Stimulated activated naive CD4-positive, alpha-beta T cell (primary cell): ENCODE results near the gene ZACN.

Experiments
- DNase-seq, 6 experiments: peaks; one replicate each; lab custom pipeline; 2025; lab: John Stamatoyannopoulos, UW

ZACN gene

DNA sequence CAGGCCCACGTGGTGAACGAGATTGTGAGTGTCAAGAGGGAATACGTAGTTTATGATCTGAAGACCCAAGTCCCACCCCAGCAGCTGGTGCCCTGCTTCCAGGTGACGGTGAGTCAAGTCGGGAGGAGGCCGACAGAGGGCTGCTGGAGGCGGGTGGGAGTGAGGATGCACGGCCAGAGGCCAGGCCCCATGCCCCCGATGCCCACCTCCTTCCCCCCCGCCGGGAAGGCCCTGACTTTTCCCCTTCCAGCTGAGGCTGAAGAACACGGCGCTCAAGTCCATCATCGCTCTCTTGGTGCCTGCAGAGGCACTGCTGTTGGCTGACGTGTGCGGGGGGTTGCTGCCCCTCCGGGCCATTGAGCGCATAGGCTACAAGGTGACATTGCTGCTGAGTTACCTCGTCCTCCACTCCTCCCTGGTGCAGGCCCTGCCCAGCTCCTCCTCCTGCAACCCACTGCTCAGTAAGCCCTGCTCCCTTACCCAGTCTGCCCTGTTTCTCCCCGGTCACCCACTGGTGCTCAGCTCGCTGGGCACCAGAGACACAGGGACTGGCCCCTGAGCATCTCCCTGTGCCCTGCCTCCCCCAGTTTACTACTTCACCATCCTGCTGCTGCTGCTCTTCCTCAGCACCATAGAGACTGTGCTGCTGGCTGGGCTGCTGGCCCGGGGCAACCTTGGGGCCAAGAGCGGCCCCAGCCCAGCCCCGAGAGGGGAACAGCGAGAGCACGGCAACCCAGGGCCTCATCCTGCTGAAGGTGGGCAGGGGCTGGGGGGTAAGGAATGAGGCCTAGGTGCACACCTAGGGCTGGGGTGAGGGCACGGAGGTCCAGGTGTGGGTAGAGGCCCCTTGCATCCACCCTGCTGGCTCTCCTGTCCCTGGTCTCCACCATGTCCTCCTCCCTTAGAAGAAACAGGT is 2.6 kb downstream of the ZACN start:
- no peak for DNase-seq

DNA sequence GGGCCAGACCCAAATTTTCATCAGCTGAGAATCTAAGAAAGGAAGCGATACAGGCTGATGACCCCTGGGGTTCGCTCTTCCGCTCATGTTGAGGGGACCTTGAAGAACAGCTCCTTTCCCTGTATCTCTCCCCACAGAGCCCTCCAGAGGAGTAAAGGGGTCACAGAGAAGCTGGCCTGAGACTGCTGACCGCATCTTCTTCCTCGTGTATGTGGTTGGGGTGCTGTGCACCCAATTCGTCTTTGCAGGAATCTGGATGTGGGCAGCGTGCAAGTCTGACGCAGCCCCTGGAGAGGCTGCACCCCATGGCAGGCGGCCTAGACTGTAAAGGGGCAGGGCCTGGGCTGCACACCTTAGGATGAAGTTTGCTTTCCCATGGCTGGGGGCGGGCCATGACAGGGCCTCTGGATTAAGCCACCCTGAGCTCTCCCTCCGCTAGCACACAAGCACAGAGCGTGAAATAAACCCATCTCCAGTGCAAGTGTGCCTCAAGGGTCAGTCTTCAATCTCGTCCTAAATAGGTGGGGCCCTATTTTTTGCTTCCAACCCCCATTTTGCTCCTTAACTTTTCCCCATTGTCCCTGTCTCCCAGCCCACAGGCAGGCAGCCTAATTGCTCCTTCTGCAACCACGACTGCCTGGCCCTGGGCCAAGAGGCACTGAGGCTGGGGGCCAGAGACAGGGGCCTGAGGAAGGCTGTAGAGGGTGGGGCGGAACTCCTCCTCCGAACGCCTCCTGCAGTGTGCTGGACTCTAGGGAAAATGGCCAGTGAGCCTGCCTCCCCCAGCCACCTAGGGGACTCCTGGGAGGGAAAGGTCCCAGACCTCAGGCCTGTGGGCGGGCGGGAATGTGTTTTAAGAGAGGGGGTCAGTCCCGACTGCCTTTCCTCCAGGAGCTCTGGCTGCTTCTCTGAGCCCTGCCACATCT is 3.6 kb downstream of the ZACN start:
- DNase-seq: no peak

DNA sequence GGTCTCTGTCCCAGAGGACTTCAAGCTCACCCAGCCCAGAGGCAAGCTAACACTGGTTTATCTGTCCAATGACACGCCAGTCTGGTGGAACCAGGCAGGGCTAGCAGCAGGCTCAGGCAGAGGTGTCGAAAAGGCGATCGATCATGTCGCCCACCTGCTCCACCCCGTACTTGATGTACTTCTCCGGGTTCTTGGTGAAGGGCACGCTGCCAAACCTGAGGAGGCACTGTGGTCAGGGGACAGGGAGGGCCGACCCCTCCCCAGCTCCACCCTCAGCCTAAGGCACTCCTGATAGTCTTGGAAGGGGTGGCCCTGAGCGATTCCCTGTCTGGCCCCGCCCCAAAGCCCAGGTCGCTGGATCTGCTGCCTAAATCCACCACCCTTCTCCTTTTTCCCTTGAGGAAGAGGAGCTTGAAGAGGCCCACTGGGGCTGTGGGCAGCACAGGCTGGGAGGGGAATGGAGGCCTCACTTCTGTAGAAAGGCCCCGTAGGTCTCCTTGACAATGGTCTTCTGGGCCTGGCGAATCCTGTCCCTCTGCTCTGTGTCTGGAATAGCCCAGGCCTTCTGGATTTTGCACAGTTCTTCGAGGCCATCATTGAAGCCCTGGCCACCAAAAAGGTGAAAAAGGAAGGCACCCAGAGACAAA is 4.7 kb downstream of the ZACN start:
- DNase-seq: no peak

DNA sequence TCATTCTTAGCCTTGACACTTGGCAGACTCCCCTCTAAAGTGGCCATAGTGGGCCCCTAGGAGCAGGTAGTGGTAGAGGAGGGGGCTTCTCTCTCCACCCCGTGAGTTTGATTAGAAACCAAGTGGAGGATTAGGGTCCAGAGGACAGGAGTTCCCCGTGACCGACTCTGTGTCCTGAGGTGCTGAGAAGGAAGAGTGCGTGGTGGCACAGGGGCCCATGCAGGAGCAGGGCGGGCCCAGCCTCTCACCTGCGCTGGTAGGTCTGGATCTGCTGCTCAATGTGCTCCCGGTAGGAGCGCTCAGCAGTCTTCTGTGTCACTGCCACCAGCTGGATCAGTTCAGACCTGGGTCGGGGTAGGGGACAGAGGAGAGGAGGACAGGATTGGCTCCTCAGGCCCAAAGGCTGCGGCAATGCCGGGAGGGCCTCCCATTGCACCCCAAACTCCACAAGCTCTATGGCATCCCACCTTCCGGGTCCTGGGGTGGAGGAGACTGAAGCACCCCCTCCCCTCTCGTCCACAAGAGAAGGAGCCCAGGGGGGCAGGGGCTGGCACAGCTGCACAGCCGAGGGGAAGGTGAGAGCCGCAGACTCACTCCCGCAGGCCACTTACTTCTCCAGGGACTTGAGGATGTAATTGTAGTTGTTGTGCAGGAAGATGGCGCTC is 6.2 kb downstream of the ZACN start:
- no peak for DNase-seq

DNA sequence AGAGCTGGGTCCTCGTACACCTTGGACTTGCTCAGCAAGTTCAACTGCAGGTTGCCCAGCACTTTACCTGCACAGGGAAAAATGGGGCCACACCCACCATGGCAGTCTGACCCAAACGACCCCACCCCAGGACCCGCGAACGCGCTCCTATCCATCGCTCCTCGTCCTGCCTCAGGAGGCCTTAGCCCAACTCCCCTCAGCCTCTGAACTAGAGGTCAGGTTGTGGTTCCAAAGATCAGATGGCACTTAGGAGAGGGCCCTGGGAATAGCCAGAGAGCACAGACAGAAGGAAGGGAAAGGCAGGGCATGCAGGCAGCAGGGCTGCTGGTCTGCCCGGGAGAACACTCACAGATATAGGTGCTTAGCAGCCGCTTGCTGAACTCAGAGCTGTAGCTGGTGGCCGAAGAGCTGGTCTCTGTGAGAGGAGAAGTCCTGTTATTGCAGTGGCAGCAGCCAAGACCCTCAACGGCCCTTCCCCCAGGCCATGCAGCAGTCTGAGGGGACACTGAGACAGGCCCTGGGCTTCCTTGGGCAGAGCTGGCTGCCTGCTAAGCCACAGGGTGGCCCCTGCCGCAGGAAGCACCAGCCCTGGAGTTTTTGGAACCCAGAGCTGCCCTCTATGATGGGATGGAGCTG is 6.9 kb downstream of the ZACN start:
- no peak for DNase-seq

DNA sequence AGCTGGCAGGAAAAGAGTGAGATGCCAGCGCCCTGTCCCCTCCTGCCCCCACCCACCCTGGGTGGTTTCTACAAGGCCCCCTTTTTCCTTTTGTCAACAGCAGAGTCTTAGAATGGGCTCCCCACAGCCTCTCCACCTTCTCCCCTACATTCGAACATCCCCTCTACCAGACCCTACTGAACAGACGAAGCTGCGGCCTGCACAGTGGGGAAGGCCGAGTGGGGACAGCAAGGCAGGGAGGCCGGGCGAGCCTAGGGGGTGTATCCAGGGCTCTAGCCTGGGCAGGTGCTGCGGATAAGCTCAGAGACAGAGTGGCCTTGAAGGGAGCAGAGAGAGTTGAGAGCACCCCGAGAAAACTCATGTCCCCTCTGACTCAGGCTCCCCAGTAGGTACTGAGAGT is 7.4 kb downstream of the ZACN start:
- DNase-seq: no peak

DNA sequence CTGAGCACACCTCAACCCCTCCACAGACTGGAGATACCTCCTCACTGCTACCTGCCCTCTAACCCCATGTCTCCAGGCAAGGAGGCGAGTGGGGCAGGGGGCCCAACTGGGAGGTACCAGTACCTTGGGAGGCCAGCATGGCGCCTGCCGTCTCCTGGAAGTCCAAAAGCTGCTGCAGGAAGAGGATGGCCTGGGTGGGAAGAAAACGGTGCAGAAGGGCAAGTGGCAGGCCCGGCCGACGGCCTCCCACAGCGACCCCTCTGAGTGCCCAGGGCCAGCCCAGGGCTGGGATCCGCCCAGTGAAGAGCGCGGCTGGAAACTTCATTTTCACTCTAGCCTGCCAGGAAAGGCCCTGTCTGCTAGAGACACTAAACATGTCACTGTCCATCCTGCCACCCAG is 8.5 kb downstream of the ZACN start:
- no peak for DNase-seq

DNA sequence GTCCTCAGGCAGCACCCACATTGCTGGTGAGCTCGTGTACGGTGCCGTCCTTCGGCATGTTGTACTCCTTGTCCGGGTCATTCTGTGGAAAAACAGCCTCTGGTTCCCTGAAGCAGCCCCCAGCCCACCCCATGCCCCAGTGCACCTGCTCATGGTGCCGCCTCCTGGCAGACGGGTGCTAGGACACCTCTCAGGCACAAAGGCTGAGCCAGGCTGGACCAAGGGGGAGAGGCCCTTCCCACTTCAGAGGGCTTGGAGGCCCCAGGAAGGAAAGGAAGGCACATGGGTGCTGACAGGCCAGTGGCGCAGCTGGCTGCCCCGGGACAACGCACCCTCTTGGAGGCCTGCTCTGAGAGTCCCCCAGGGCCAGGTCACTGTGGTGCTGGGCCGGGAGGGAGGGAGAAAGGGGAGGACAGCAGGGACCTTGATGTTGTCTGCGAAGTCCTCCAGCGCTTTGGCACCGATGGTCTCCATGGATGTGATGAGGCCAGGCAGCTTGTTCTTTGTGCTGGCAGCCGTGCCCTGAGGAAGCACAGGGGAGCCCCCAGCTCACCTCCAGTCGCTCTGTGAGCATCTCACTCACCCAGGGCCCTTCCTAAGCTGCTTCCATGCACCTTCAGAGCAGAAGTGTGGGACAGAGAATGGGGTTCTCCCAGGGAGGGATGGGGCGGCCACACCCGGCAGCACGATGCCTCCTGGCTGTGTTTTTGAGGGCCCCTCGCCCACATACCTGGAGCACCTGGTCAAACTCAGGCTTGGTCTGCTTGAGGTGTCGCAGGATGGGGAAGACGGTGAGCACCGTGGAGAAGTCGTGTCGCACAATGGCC is 9.3 kb downstream of the ZACN start:
- DNase-seq: no peak

DNA sequence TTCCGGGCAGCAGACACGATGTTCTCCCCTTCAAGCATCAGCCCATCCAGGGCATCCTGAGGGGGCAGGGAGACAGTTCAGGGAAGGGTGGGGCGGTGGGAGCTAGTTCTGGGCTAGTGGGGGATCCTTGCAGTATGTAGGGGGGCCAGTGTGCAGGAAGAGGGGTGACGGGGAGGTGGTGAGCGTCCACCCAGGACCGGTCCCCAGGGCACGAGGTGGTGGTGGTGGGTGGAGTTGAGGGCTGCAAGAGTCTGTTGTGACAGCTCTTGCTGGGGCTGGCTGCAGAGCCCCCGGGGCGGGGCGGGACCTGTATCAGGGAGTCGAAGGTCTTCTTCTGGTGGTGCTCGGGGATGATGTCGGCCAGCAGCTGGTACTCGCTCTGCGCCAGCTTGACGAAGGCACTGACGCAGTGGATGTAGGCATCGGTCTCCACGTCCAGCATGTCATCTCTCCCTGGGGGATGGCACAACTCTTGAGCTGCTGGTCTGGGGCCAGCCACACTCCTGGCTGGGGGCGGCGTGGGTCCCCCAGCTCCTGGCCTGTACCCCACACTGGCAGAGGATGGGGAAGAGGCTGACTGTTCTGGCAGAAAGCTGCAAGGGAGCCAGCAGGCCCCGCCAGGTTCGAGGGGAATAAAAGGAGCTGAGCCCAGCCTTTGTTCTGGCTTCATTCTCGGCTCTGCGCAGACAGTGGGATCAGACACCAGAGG is 10.0 kb downstream of the ZACN start:
- DNase-seq: no peak

DNA sequence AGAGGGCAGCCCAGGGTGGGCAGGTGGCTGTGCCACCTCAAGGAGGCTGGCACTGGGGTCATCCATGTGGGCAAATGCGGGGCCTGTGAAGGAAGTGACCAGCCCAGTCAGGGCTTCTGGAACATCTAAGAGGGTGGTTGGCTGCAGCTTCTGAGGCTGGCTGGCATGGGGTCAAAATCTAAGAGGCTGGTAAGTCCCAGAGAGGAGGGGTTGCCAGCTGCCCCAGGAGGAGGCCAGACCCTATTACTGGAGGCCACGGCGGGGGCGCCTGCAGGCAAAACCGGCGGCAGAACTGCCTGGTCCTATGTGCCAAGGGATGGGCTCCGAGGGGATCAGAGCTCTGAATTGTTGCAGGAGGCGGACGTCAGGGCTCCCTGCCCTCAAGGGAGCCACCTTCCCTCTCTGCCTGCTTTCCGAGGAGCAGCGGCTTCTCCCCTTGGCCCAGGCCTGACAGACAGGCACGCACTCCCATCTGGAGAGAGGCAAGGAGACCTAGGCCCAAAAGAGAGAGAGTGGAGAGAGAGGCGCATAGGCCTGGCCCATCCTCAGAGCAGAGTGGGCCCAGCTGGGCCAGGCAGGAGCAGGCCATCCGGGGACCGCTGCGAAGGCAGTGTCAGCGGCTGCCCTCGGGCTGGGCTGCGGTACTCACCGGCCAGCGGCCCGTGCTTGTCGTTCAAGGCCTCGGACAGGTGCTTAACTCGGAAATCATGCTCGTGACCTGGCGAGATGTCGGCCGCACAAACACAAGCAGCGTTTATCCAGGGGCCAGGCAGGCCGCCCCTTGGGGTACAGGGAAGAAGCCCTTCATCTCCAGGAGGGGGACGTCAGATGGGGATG is 10.9 kb downstream of the ZACN start:
- DNase-seq: no peak

DNA sequence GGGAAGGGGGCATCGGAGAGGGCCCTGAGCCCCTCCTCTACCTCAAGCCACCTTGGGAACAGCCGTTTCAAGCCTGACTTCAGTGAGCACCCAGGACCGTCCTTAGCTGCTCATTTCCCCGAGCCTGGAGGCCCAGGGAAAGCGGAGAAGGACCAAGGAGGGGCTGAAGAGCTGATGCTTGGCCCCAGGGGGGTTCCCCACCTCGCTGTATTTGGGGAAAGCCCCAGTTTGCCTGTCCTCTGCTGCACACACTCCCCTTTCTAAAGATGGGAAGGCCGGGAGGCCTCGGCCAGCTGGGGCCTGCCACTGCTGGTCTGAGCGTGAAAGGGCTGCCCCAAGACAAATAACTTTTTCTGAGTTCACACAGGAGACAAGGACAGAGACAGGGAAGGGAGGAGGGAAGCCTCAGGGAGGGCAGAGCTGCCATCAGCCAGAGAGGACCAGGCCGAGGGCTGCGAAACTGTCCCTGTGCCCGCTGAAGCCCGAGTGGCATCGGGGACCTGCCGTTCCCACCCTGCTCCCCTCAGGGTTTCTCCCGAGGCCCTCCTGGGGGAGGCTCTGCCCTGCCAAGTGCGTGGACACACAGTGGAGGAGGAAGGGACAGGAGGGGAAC is 11.6 kb downstream of the ZACN start:
- DNase-seq: no peak

DNA sequence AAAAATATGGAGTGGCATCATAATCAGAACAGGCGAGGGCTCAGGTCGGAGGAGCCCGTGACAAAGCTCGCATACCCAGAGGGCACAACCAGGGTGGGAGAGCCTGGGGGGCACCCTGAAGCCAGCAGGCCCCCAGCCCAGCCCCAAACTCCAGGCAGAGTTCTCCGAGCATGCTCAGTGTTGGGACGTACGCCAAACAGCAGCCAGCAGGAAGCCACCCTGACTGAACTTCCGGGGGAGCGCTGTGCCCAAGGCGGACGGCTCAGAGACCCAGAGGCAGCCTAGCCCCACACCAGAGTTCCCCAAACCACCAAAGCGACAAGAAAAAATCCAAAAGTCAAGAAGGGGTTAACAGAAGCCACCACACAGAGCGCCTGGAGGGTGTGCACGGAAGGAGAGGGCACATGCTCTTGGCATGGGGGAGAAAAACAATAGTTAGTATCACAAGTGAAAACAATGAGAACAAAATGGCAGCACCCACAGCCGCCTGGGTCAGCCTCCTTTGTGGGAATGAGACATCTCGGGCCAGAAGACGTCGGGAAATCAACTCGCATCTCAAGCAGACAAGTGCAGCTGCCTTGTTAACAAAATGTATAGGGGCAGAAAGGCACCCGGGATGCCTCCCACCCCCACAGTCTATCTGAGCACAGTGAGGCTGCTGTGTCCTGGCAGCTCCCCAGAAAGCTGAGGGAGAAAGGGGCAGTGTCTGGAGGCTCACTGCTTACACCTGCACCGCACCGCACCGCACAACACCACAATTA is 12.7 kb downstream of the ZACN start:
- peak in 2 of 6 experiments; percentile 7 to 47 for DNase-seq

DNA sequence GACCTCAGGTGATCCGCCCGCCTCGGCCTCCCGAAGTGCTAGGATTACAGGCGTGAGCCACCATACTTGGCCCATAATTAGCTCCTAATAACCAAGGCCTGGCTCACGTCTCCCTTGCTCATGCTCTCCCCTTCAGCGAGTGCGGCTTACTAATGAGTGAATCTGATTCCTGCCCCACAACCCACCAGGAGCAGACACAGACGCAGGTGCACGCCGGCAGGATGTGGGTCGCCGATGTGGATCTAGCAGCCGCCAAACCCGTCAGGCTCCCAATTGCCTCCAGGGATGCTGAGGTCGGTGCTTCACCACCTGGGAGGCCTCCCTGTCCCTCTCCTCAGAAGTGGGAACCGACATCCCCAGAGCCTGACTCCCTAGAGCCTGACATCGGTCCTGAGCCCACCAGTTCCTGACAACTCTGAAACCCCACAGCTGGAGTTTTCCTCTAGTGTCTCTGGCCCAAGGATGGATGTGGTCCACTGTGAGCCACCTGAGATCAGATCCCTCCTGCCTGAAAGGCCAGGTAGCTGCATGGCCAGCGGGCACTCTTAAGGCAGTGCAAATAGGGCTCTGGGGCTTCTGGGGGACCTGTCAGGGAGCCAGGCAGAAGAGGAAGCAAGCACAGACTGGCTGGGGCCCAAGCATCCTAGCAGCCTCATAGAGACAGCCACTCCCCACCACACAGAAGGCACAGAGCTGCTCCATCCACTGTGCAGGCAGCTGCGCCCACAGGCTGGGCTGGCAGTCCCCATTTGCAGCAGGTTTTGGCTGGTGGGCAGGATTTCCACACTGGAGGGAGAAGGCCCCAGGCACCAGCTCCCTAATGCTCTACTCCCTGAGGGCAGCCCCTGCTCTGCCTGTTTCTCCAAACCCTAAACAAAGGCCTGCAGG is 13.8 kb downstream of the ZACN start:
- no peak for DNase-seq

DNA sequence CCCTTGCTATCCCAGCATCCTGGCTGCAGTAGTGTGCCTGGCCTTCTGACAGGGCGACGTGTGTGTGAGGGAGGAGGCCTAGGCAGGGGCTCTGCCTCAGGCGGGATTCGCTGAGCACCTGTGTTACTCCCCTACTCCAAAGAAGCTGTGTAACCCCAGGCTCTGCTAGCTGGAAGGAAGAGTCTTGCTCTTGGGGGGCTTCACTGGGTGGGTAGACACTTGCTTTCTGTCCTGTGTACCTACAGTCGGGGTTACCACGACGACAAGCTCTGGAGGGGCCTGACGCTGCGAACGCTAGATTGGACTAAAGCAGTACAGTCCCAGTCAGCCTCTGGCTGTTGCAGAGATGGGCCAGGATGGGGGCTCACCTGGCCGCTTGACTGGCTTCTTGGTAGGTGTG is 15.1 kb downstream of the ZACN start:
- no peak for DNase-seq

DNA sequence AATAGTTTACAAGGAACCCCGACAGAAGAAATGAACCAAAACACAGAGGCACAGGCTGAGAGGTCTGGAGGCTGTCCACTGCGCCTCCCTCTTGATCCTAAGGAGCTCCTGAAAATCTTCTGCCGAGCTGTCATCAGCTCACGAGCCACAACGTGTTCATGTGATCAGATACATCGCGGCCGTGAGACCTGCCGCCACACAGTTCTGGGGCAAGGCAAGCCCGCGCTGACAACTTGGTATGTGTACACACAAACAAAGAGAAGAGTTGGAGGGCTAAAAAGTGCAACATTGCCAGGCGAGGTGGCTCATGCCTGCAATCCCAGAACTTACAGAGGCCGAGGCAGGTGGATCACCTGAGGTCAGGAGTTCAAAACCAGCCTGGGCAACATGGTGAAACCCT is 17.0 kb downstream of the ZACN start:
- DNase-seq: no peak

DNA sequence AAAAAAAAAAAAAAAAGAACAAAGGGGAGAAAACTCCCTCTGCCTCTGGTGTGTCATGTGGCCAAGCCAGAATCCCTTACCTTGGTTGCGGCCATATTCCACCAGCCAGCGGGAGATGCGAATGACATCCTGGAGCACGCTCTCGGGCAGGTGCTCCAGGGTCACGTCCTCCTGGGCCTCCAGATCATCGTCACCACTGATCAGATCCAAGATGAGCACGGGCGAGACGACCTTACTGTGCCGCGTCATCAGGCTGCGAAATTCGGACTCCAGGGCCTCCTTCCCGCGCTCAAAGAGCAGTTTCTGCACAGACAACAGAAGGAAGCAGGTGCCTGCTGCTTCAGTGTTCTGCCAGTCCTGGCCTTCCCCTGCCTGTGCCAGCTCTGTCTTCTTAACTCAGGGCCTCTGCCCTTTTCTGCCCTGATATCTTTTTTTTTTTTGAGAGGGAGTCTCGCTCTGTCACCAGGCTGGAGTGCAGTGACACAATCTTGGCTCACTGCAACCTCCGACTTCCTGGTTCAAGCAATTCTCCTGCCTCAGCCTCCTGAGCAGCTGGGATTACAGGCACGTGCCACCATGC is 18.8 kb downstream of the ZACN start:
- no peak for DNase-seq
